Stimulated activated CD4-positive, alpha-beta T cell treated with anti-CD3 and anti-CD28 coated beads, Interleukin-1b, Interleukin-23, amount 100 ng/mL, for 1 hour (primary cell): ENCODE measurements around the gene GRK7.
A peak's percentile ranks its signal among the peaks of the same experiment; 100 is the strongest.

Source experiments
- DNase-seq, 2 donors: peaks; one replicate each; pipeline ENCODE4 v3.0.0-alpha.2; 2020; ENCODE audit warnings: low read depth in 2 of 2

The GRK7 gene, protein sequence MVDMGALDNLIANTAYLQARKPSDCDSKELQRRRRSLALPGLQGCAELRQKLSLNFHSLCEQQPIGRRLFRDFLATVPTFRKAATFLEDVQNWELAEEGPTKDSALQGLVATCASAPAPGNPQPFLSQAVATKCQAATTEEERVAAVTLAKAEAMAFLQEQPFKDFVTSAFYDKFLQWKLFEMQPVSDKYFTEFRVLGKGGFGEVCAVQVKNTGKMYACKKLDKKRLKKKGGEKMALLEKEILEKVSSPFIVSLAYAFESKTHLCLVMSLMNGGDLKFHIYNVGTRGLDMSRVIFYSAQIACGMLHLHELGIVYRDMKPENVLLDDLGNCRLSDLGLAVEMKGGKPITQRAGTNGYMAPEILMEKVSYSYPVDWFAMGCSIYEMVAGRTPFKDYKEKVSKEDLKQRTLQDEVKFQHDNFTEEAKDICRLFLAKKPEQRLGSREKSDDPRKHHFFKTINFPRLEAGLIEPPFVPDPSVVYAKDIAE (N-terminal part only)

DNA sequence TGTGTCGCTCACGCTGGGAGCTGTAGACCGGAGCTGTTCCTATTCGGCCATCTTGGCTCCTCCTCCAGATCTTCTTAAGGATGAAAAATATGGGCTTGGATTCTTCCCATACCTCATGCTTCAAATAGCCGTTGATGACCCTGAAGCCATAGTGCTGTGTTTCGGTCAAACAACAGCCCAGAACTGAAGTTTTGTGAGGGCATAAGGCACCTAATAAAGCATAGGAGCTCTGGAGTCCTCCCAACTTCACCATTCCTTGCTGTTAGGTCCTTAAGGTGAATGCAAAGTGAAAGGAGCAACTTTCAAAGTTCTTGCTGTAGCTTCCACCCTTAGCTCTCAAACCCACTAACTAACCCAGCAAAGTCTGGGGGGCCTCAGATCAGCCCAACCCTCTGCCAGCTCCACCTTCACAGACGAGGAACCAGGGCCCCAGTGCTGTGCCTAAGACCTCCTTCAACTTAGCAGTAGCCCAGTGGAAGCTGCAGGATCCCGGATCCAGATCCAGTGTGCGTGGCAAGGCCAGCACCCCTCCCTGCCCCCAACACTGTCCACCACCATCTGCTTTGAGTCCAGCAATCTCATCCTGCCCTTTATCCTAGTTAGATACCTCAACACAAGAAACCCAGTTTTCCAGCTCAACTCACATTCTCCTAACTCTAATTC, at the start of gene GRK7:
Gene GRK7, plus strand, starts transcription at position 321 of the 663 bp plus-strand sequence. CDS start 14,877 bp downstream, outside the sequence.
- DNase-seq, result no peak

DNA sequence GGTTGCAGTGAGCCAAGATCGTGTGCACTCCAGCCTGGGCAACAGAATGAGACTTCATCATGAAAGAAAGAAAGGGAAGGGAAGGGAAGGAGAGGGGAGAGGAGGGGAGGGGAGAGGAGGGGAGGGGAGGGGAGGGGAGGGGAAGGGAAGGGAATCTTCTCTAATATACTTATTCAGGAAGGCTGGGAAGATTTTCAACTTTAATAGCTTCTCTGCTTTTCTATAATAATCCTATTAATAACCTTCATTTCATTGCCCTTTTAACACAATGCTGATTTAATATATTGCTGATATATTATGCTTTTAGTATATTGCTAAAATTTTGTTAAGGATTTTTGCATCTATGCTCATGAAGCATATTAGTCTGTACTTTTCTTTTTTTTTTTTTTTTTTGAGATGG, 48.5 kb upstream of the GRK7 start:
- no peak for DNase-seq

DNA sequence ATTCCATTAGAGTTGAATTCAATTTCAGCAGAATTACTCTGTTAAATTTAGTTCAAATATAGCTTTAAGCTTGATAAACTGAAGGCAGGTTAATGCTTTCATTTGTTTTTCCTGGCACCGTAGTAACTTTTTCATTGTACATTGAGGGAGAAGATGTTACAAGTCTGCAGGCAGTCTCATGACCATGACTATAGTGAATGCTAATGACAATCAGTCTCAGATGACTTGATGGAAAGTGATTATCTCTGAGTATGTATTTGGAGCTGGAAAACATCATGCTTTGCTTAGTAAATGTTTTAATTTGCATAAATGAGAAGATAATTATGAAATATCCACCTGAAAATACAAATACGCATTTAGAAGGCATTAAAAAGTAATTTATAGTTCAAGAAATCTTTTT, 41.1 kb upstream of the GRK7 start:
- no peak for DNase-seq

DNA sequence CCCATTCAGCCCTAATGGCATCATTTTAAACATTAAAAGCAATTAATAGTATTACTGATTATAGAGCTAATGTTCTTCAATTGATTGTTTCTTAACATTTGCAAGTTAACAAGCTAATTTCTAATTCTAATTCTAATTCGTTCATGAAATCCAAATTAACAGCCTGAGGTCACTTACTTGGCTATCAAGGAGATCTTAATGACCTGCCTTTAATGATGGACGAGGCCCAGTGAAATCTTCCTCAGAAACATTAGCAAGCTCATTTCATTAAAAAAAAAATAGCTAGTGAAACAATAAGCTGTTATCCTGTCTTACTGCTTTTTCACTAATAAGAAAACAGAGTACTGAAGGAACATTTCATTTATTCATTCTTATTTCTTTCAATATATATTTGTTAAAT, 40.6 kb upstream of the GRK7 start:
- DNase-seq, result no peak

DNA sequence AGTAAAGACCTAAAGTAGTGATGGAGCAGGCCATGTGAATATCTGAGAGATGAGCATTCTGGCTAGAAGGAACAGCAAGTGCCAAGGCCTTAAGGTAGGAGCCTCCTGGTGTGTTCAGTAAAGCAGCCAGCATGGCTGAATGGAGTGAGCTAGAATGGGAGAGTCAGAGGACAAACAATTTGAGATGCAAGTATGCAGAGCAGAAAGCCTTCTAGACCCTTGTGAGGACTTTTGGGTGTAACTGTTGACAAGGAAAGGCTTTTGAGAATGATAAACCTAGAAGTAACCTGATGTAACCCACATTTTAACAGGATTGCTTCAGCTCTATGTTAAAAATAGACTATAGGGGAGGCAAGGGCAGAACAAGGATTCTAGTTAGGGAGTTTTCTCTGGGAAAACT, 40.0 kb upstream of the GRK7 start:
- no peak for DNase-seq

DNA sequence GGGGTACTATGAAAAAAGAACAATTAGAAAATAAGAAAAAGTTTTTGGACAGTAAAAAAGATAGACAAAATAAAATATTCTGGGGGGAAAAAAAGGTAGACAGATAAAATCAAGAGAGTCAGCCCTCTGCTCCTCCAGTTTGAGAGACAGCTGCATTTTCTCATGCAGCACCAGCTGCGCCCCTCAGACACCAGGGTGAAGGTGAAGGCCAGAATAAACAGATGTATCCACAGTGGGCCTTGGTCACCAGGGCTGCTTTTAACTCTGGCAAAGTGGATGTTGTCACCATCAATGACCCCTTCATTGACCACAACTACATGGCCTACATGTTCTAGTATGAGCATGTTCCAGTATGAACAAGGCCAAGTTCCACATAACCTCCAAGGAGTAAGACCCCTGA, 39.0 kb upstream of the GRK7 start:
- no peak for DNase-seq

DNA sequence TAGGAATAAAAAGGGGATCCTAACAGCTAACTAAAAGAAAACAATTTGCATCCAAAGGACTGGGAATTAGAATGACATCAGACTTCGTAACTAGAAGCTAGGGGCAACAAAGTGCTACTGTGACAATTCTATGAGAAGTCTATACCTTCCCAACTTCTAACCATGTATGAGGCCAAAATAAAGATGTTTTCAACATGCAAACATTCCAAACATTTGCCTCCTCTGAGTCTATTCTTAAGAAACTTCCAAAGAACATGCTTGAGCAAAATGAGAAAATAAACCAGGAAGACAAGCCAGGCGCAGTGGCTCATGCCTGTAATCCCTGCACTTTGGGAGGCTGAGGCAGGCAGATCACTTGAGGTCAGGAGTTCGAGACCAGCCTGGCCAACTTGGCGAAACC, 38.2 kb upstream of the GRK7 start:
- no peak for DNase-seq

DNA sequence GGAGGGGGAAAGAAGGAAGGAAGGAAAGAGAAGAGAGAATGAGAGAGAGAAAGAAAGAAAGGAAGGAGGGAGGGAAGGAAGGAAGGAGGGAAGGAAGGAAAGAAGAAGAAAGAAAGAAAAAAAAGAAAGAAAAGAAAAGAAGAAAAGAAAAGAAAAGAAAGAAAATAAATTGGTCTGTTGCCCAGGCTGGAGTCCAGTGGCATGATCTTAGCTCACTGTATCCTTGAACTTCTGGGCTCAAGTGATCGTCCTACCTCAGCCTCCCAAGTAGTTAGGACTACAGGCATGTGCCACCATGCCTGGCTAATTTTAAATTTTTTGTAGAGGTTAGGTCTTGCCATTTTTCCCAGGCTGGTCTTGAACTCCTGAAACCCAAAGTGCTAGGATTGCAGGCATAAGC, 36.7 kb upstream of the GRK7 start:
- DNase-seq, result no peak

DNA sequence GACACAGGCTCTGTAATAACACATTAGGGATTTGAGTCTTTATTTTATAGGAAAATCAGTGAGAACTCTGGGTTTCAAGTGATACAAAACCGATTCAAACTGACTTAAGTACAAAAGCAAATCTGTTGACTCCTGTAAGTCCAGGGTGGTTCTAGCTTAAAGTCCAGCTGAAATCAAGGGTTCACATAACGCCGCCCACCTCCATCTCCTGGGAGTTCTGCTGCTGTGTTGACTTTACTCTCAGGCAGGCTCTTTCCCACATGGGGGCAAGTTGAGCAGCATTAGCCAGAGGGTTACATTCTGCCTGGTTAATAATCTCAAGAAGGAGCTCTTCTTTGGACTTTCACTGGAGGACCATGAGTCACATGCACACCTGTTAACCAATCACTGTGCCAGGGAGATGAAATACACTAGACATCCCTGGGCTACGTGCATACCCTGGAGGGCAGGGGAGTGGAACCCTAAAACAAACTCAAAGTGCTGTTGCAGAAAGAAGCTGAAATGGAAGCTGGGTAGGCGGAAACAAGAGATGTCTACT, 34.8 kb upstream of the GRK7 start:
- no peak for DNase-seq

DNA sequence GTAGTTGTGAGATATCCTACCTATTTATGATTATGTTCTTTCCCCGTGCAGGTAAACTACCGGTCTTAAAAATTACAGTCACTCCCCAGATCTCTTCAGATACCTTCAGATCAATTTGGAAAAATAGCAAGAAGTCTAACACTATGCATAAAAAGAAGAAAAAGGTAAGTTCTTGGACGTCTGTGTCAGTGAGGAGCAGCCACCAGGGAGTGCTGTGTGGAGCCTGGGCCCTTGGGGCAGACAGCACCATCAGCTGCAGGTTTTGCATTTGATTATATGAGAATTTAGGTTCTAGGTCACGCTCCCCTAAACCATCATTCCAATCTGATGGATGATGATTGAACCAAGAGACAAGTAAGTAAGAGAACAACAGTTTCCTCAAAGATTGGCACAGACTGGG, 34.0 kb upstream of the GRK7 start:
- no peak for DNase-seq

DNA sequence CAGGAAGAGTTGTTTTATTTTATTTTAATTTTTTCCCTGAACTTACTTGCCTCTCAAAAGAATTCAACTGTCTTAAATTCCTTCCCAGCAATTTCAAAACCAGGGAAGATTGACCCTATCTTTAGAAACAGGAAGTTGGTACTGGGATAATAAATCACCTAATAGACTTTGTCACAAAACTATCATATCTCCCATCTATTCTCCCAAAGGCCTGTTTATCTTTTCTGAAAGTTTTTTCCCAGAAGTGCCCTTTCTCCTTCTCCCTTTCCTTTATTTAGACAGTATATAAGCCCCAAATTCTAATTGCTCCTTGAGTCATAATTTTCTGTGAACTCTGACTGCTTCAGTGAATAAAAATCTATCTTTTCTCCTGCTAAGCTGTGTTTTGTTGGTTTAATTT, 28.0 kb upstream of the GRK7 start:
- no peak for DNase-seq

DNA sequence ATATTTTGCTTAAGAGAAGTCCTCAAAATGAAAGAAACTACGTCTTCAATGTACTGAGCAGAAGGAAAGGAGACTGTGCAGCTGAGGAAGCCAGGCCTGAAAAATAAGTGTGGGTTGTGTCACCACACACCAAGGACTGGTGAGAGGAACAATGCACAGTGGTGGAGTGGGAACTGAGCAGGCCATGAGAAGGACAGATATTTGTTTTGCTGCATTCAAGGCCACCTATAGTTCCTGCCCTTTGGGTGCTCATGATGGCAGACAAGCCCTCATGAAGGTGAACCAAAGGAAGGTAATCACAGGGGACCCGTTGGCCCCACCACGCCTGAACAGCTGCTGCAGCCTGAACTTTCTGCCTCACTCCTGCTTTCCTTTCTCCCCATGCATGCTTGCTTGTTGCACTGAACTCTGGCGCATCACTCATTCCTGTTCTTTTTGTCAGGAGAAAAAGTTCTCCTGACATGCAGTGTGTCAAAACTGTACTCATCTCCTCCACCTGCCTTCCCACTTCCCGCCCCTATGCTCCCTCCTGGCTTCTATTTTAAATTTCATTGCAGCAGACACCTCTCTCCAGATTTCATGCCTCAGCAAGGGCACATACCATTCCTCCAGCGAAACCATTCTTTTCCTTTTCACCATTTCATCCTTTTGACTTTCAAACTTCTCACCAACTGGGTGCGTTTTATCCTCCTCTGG, 27.3 kb upstream of the GRK7 start:
- DNase-seq, result no peak

DNA sequence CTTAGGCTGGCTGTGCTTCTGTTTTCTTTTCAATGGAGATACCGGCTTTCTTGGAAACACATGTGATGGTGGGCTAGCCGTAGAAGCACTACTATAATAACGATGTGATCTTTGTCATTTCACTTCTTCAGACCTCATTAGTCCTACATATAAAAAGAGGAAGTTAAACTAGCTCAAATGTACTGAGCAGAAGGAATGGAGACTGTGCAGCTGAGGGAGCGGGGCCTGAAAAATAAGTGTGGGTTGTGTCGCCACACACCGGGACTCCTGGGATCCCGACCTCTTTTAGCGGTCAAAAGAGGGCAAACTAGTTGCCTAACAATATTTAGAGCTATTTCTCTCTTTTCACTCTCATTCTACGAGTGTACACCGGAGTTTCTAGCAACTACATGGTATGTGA, 26.1 kb upstream of the GRK7 start:
- no peak for DNase-seq

DNA sequence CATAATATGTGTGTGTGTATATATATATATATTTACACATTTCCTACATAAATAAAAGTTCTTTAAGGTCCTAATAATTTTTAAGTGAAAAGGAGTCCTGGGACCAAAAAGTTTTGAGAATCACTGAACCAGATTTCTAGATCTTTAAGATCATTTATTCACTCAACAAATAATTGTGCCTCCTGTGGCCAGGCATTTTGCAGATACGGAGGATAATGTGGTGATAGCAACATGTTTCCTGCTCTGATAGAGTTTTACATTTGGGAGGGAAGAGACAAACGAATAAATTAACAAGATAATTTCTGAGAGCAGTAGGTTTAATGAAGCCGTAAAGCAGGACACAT, 25.6 kb upstream of the GRK7 start:
- no peak for DNase-seq

DNA sequence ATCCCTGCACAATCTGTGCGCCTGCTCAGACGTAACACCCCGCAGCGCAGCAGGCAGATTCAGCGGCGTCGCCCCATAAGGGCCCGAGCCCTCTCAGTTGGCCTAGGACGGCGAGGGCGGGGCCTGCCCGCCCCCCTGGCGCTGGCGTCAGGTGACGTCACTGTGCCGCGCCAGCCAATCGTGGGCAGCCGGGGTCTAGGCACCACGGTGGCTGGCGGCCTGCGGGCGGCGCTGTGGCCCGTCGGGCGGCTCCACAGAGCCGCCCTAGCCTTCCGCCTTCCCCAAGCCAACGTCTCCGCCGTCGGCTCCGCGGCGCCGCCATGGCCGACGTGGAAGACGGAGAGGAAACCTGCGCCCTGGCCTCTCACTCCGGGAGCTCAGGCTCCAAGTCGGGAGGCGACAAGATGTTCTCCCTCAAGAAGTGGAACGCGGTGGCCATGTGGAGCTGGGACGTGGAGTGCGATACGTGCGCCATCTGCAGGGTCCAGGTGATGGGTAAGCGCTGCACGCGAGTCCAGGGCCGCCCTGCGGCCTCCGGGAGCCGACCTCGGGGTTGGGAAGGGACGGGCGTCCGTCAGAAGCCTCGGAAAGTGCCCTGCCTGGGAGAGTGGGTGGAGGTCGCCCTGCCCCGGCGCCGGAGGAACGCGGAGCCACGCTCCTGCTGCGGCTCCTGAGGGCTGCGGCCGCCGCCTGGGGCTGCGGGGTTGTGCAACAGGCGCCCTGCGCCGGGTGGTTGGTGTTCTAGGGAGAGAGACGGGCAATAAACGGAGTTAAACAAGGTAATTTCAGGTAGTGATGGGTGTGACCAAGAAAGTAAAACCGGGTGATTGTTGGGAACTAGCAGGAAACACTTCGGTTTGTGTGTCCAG, 25.0 kb upstream of the GRK7 start, which contains the start of gene RNF7:
Gene RNF7, plus strand, starts transcription at position 277 of the 869 bp plus-strand sequence. Its CDS starts 44 bp downstream, at position 321.
- peak; percentile 93 to 94 for DNase-seq

DNA sequence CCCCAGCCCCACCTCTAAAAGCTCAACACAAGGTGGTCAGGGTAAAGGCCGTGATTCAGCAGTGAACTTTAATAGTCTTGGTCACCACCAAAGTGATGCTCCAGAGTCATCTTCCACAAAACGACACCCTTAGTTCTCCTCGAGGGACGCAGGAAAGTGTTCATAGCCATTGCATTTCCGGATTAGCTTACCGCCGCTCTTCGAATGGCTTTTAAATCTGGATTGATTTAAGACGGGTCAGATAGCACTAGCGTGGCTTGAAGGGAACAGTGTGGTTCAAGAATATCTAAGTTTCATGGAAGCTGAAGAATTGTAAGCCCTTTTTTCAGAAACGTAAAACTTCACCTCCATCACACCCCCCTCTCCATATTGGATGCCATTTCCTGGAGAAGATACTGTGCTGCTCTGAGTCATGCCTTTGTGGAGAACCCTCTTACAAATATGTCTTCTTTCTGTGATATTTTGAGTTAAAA, 24.3 kb upstream of the GRK7 start:
- DNase-seq, result no peak

DNA sequence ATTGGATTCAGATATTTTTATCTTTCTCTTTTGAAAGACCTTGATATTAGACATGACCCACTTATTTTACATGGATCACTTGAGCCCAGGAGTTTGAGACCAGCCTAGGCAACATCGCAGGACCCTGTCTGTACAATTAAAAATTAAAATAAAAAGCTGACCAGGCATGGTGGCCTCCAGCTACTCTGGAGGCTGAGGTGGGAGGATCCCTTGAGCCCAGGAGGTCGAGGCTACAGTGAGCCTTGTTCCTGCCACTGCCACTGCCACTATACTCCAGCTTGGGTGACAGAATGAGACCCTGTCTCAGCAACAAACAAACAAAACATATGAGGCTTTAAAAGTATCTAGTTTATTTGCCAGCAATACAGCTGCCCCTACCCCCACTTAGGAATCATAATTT, 23.5 kb upstream of the GRK7 start:
- no peak for DNase-seq

DNA sequence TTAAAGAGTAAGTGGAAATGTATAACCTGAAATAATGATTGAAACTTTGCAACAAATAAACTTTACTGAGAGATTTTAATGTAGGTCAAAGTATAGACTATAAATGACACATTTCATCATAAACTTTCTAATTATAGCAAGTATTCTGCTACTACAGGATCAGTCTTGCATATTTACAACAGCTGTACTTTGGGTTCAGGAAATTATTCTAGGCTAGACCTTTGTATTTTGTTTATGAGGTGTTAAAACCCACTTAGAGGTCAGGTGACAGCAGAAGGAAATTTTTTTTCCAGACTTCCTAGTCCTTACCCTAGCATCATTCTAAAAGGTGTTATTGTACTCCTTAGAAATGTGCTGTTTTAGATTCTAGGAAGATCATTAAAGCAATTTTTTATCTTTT, 22.9 kb upstream of the GRK7 start:
- DNase-seq, result no peak

DNA sequence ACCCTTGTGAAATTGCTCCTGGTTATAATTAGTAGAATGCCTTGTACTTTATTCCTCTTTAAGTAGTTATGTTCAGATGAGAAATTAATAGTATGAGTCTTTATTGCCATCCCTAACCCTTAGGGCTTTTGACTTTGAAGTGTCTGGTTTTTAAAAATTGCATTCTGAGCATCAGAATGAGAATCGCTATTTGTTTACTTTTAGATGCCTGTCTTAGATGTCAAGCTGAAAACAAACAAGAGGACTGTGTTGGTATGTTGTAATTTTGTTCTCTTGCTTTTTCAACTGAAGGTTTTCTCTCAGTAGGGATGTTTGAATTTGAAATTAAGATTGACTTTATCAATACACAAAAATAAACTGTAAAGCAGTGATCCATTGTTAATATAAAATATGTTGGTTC, 19.9 kb upstream of the GRK7 start:
- no peak for DNase-seq

DNA sequence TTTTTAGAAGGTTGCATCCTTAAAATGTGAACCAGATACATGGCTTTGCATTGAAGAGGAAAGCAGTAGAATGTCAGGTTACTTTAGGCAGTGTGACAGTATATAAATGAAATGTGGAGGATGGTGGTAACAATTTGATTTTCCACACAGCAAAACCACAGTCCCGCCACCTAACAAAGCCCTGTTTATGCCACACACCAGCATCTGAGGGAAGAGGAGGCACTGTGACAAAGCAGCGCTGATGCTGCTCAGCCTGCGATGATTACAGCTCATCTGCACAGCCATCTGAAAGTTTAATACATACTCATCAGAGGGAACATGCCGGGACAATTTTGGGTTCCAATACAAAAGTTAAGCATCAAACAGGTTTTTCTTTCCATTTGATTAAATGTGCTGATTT, 16.2 kb upstream of the GRK7 start:
- DNase-seq, result no peak

DNA sequence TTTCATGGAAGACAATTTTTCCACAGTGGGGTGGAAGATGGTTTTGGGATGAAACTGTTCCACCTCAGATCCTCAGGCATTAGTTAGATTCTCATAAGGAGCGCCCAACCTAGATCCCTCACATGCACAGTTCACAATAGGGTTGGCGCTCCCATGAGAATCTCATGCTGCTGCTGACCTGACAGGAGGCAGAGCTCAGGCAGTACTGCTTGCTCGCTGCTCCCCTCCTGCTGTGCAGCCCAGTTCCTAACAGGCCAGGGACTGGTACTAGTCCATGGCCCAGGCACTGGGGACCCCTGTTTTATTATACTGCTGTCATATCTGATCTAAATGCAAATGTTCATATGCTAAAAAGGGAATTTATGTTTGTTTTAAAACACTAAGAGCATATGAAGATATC, 9.8 kb upstream of the GRK7 start:
- DNase-seq, result no peak
